ENCODE results near the gene NAA80. TPM values are rescaled to one million over a fixed set of nuclear protein-coding genes. Genes with fewer than 3 reads are reported as not detected.

Gene NAA80
- total and polyA plus RNA-seq, 2 of the 13 experiments (the other 11 are each of a cell fraction or from before 2014, with no cell fraction given): 3.4 to 8.7 TPM

DNA sequence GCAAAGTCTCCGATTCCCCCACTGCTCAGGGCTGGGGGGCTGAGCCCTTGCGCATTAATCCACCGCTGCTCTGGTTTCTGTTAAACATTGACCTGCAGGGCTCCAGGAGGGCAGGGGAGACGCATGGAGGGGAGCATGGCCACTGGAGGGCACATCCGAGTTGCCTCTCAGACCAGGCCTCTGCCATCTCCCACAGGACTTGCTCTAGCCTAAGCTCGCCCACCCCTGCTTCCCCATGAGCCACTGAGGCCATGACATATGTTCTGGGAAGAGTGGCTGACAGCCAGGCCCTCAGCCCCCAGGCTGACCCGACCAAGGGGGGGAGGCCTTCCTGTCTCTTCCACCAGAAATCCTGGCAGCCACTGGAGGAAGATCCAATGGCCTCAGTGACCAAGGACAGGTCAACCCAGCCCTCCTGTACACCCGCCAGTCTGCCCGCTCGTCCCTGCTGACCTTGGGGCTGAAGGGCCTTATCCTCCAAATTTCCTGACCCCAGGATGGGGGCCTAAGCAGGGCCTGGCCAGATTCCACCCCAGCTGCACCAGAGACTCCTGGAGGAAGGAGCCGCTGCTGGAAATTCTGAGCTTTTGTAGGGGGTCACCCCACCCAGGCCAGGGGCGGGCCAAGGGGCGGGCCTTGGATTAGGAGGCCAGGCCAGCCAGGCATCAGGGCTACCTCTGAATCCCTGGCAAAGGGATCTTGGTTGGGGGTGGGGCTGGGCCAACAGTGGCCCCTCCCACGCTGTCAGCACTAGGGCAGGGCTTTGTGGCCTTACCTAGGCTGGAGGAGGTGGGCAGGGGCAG is 4.0 kb upstream of the NAA80 start, which contains the start of gene HYAL1 (continued):
- TF ChIP-seq, protein P1, sequence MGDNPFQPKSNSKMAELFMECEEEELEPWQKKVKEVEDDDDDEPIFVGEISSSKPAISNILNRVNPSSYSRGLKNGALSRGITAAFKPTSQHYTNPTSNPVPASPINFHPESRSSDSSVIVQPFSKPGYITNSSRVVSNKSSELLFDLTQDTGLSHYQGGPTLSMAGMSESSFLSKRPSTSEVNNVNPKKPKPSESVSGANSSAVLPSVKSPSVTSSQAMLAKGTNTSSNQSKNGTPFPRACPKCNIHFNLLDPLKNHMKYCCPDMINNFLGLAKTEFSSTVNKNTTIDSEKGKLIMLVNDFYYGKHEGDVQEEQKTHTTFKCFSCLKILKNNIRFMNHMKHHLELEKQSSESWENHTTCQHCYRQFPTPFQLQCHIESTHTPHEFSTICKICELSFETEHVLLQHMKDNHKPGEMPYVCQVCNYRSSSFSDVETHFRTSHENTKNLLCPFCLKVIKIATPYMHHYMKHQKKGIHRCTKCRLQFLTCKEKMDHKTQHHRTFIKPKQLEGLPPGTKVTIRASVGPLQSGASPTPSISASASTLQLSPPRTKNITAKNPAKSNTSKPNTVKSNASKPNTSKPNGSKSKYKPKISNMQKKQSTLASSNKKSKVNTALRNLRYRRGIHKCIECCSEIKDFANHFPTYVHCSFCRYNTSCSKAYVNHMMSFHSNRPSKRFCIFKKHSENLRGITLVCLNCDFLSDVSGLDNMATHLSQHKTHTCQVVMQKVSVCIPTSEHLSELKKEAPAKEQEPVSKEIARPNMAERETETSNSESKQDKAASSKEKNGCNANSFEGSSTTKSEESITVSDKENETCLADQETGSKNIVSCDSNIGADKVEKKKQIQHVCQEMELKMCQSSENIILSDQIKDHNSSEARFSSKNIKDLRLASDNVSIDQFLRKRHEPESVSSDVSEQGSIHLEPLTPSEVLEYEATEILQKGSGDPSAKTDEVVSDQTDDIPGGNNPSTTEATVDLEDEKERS (CRISPR knock-in tag; IDR thresholded peaks at IDR 0.05): peak; percentile 66; the same call in 1 of the 2 replicates
- TF ChIP-seq ZNF749 (CRISPR knock-in tag; IDR thresholded peaks at IDR 0.05; ENCODE audit: borderline replicate concordance) (peak; percentile 72; the same call in 1 of the 2 replicates), ZSCAN31 (CRISPR knock-in tag; IDR thresholded peaks at IDR 0.05; ENCODE audit: low read depth) (peak; percentile 88), CREB1 (IDR thresholded peaks at IDR 0.05) (no peak), CREB1 (CRISPR knock-in tag; IDR thresholded peaks at IDR 0.05) (no peak), HNRNPL (IDR thresholded peaks at IDR 0.05; ENCODE audit: low read depth, low read length) (peak; percentile 78; the same call in 1 of the 2 replicates), PCBP1 (IDR thresholded peaks at IDR 0.05; ENCODE audit: borderline replicate concordance, low read depth, low read length) (peak; percentile 60; the same call in 1 of the 2 replicates), REL (CRISPR knock-in tag; conservative IDR thresholded peaks at IDR 0.05) (no peak), ZNF382 (CRISPR knock-in tag; IDR thresholded peaks at IDR 0.05; ENCODE audit: borderline replicate concordance) (no peak), ZNF235 (CRISPR knock-in tag; IDR thresholded peaks at IDR 0.05; ENCODE audit: borderline replicate concordance) (peak; percentile 66; the same call in 1 of the 2 replicates), ZNF773 (CRISPR knock-in tag; IDR thresholded peaks at IDR 0.05; ENCODE audit: borderline replicate concordance) (no peak)
- TF ChIP-seq, protein P2, sequence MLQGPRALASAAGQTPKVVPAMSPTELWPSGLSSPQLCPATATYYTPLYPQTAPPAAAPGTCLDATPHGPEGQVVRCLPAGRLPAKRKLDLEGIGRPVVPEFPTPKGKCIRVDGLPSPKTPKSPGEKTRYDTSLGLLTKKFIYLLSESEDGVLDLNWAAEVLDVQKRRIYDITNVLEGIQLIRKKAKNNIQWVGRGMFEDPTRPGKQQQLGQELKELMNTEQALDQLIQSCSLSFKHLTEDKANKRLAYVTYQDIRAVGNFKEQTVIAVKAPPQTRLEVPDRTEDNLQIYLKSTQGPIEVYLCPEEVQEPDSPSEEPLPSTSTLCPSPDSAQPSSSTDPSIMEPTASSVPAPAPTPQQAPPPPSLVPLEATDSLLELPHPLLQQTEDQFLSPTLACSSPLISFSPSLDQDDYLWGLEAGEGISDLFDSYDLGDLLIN (CRISPR knock-in tag; IDR thresholded peaks at IDR 0.05; ENCODE audit: borderline replicate concordance): no peak
- TF ChIP-seq, protein P3, sequence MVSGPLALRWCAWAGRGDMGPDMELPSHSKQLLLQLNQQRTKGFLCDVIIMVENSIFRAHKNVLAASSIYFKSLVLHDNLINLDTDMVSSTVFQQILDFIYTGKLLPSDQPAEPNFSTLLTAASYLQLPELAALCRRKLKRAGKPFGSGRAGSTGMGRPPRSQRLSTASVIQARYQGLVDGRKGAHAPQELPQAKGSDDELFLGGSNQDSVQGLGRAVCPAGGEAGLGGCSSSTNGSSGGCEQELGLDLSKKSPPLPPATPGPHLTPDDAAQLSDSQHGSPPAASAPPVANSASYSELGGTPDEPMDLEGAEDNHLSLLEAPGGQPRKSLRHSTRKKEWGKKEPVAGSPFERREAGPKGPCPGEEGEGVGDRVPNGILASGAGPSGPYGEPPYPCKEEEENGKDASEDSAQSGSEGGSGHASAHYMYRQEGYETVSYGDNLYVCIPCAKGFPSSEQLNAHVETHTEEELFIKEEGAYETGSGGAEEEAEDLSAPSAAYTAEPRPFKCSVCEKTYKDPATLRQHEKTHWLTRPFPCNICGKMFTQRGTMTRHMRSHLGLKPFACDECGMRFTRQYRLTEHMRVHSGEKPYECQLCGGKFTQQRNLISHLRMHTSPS (CRISPR knock-in tag; IDR thresholded peaks at IDR 0.05; ENCODE audit: low read depth): peak; percentile 70
- TF ChIP-seq, protein P4, sequence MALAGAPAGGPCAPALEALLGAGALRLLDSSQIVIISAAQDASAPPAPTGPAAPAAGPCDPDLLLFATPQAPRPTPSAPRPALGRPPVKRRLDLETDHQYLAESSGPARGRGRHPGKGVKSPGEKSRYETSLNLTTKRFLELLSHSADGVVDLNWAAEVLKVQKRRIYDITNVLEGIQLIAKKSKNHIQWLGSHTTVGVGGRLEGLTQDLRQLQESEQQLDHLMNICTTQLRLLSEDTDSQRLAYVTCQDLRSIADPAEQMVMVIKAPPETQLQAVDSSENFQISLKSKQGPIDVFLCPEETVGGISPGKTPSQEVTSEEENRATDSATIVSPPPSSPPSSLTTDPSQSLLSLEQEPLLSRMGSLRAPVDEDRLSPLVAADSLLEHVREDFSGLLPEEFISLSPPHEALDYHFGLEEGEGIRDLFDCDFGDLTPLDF (CRISPR knock-in tag; IDR thresholded peaks at IDR 0.05): no peak
- TF ChIP-seq, protein P5, sequence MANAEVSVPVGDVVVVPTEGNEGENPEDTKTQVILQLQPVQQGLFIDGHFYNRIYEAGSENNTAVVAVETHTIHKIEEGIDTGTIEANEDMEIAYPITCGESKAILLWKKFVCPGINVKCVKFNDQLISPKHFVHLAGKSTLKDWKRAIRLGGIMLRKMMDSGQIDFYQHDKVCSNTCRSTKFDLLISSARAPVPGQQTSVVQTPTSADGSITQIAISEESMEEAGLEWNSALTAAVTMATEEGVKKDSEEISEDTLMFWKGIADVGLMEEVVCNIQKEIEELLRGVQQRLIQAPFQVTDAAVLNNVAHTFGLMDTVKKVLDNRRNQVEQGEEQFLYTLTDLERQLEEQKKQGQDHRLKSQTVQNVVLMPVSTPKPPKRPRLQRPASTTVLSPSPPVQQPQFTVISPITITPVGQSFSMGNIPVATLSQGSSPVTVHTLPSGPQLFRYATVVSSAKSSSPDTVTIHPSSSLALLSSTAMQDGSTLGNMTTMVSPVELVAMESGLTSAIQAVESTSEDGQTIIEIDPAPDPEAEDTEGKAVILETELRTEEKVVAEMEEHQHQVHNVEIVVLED (CRISPR knock-in tag; IDR thresholded peaks at IDR 0.05; ENCODE audit: borderline replicate concordance): peak; percentile 37
- TF ChIP-seq, protein P6, sequence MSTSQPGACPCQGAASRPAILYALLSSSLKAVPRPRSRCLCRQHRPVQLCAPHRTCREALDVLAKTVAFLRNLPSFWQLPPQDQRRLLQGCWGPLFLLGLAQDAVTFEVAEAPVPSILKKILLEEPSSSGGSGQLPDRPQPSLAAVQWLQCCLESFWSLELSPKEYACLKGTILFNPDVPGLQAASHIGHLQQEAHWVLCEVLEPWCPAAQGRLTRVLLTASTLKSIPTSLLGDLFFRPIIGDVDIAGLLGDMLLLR (CRISPR knock-in tag; IDR thresholded peaks at IDR 0.05): peak; percentile 88
